Activated B cell treated with CpG ODN at 0.5 μM for 24 hours (primary cell): Measurements from ENCODE around the gene PIK3R2. TPM values are rescaled to one million over a fixed set of nuclear protein-coding genes. Genes with fewer than 3 reads are reported as not detected.
A peak's percentile ranks its signal among the peaks of the same experiment; 100 is the strongest.

ENCODE experiments used
- ATAC-seq: fragments of 200-7000 bp; cut with Tn5 transposase; one replicate; pipeline ENCODE4 v1.10.0; 2021; ENCODE audit warnings: low read depth, mild to moderate bottlenecking, moderate library complexity
- CTCF ChIA-PET: fragments of 350-600 bp; sonication (Branson Sonifier 250); formaldehyde crosslinking; loops from one replicate; lab custom pipeline; 2021; ENCODE audit warnings: antibody characterized with exemption; lab: Charles Lee
- POLR2A ChIA-PET: fragments of 350-600 bp; sonication (Branson Sonifier 250); formaldehyde crosslinking; loops from one replicate; lab custom pipeline; 2021; ENCODE audit warnings: antibody characterized with exemption; lab: Charles Lee
- DNase-seq: peaks from one replicate; pipeline ENCODE4 v3.0.0; 2022
- H3K27ac Mint-ChIP-seq: one replicate; pipeline ENCODE4 v1.8.0; 2020; ENCODE audit warnings: mixed read lengths
- H3K27me3 Mint-ChIP-seq: one replicate; pipeline ENCODE4 v1.8.0; 2021; ENCODE audit warnings: mixed read lengths
- H3K36me3 Mint-ChIP-seq: one replicate; pipeline ENCODE4 v1.8.0; 2021; ENCODE audit warnings: low read depth, mixed read lengths
- H3K4me1 Mint-ChIP-seq: one replicate; pipeline ENCODE4 v1.8.0; 2021; ENCODE audit warnings: mixed read lengths
- H3K4me3 Mint-ChIP-seq: one replicate; pipeline ENCODE4 v1.8.0; 2020; ENCODE audit warnings: mild to moderate bottlenecking, mixed read lengths
- H3K9me3 Mint-ChIP-seq: one replicate; pipeline ENCODE4 v1.8.0; 2020; ENCODE audit warnings: mixed read lengths
- intact Hi-C: fragments of 100-400 bp; cut with micrococcal nuclease; formaldehyde crosslinking; loops from one replicate; pipeline ENCODE4 v1.15.1; 2024
- total RNA-seq: library from RNA; stranded (reverse); gene quantifications from 2 replicates; pipeline ENCODE4 v1.2.3, GENCODE V29; 2022
- TF ChIP-seq, protein P1 (sequence below): fragments of 200-600 bp; IDR thresholded peaks from one replicate; pipeline ENCODE4 v1.8.0; 2022; ENCODE audit warnings: antibody characterized with exemption, mild to moderate bottlenecking

The PIK3R2 gene
- total RNA-seq, 1 donor from 2014 or later = 12.7 TPM

DNA sequence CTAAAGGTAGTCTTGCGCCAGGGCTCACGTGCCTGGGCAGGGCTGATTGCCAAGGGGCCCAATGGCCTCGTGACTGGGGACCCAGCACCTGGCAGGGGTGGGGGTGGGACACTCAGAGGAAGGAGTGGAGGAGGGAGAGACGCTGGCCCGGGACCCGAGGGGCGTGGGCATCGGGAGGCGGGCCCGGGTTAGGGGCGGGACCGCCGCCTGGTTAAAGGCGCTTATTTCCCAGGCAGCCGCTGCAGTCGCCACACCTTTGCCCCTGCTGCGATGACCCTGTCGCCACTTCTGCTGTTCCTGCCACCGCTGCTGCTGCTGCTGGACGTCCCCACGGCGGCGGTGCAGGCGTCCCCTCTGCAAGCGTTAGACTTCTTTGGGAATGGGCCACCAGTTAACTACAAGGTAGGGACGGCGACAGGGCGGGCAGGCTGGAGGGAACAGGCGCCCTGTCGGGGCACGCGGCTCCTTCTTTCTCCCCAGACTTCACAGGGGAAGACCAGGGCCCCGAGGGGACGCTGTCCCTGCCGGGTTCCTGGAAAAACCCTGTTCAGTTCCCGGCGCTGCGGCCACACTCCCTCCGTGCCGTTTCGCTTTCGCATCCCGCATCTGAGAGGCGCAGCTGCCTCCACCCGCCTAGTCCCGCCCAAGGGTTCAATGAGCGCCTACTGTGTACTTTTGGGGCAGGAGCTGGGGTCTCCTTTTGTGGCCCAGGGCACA, 20.8 kb downstream of the PIK3R2 start, which contains the start of gene IFI30:
Gene IFI30 (plus strand): TSS at position 242 of the 717 bp plus-strand sequence. CDS start 29 bp downstream, at position 271.
- POLR2A ChIA-PET = interaction anchor here (0.5 to 11.9 kb wide), 14 partner anchors 12 to 583 kb away, joined by 3 to 437 read pairs (median 4); partner anchors contain the start of genes JUND, MPV17L2, PIK3R2 and RAB3A
- H3K9me3 Mint-ChIP-seq = no peaks in the 10 kb centered on the region
- H3K4me1 Mint-ChIP-seq = peaks cover 90% of the 10 kb centered on the region
- H3K27me3 Mint-ChIP-seq = no peaks in the 10 kb centered on the region
- intact Hi-C loops = loop anchor here (1.0 to 10.0 kb wide), 9 partner anchors 8 to 649 kb away; partner anchors contain the start of genes ELL, JUND, MAST3 and PIK3R2
- CTCF ChIA-PET = interaction anchor here (1.0 to 2.7 kb wide), 3 partner anchors 10 to 79 kb away, joined by 3 to 14 read pairs (median 5); no protein-coding TSS in a partner anchor
- TF ChIP-seq, protein P1, sequence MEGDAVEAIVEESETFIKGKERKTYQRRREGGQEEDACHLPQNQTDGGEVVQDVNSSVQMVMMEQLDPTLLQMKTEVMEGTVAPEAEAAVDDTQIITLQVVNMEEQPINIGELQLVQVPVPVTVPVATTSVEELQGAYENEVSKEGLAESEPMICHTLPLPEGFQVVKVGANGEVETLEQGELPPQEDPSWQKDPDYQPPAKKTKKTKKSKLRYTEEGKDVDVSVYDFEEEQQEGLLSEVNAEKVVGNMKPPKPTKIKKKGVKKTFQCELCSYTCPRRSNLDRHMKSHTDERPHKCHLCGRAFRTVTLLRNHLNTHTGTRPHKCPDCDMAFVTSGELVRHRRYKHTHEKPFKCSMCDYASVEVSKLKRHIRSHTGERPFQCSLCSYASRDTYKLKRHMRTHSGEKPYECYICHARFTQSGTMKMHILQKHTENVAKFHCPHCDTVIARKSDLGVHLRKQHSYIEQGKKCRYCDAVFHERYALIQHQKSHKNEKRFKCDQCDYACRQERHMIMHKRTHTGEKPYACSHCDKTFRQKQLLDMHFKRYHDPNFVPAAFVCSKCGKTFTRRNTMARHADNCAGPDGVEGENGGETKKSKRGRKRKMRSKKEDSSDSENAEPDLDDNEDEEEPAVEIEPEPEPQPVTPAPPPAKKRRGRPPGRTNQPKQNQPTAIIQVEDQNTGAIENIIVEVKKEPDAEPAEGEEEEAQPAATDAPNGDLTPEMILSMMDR = no peak
- peak within 1 kb of the TSS; percentile 94 for H3K4me3 Mint-ChIP-seq
- H3K27ac Mint-ChIP-seq = peak within 1 kb of the TSS; percentile 92
- peak; percentile 62 for ATAC-seq
- H3K36me3 Mint-ChIP-seq = peaks cover 45% of the 10 kb centered on the region
- DNase-seq = peak; percentile 85

DNA sequence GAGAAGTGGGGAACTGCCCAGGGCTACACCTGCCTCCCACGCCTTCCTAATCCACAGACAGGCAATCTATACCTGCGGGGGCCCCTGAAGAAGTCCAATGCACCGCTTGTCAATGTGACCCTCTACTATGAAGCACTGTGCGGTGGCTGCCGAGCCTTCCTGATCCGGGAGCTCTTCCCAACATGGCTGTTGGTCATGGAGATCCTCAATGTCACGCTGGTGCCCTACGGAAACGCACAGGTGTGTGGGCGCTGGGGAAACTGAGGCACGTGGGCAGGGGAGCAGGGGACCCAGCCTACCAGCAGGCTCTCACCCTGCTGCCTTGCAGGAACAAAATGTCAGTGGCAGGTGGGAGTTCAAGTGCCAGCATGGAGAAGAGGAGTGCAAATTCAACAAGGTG, 22.0 kb downstream of the PIK3R2 start:
- TF ChIP-seq, protein P1 = no peak
- Mint-ChIP-seq H3K27ac (peak overlapping the region; percentile 92), H3K36me3 (peaks cover 53% of the 10 kb centered on the region), H3K4me1 (peaks cover 90% of the 10 kb centered on the region), H3K27me3 (no peaks in the 10 kb centered on the region), H3K9me3 (no peaks in the 10 kb centered on the region), H3K4me3 (peak overlapping the region; percentile 94)
- DNase-seq = no peak
- intact Hi-C loops = loop anchor here (5.0 to 10.0 kb wide), 4 partner anchors 78 to 650 kb away; partner anchors contain the start of genes ELL and MAST3
- ChIA-PET CTCF (interaction anchor here (1.4 to 2.7 kb wide), 2 partner anchors 17 to 77 kb away, joined by 5 to 14 read pairs; no protein-coding TSS in a partner anchor), POLR2A (interaction anchor here (0.6 to 11.9 kb wide), 5 partner anchors 11 to 66 kb away, joined by 3 to 437 read pairs (median 4); partner anchors contain the start of genes MPV17L2, PIK3R2 and RAB3A)
- no peak for ATAC-seq

DNA sequence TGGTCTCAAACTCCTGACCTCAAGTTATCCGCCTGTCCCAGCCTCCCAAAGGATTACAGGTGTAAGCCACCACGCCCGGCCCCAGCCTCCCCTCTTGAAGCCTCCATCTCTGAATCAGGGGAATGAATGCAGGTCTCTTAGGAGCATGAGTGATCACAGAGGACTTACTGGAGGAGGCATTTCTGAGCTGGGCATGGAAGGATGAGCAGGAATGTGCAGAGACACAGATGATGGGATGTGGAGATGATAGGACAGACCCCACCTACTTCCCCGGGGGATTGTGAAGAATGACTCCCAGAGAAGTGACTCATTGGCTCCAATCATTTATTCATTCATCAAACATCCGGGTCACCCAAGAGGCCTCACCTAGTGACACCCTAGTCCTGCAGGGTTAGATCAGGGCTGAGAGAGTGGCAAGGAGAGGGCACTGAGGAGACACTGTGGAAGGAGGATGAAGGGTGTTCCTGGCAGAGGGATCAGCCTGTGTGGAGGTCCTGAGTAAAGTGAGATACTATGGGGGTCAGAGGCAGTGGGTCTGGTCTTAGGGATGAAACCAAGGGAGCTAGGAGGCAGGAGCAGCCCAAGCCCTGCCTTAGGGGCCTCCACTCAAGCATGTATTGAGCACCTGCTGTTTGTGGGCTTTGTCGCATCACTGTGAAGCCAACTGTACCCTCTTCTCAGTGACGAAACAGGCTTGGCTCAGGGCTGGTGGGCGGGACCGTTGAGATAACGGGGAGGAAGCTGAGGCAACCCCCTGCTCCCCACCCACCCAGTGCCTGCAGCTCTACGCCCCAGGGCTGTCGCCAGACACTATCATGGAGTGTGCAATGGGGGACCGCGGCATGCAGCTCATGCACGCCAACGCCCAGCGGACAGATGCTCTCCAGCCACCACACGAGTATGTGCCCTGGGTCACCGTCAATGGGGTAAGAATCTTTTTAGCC, 23.7 kb downstream of the PIK3R2 start:
- TF ChIP-seq, protein P1 = no peak
- CTCF ChIA-PET = interaction anchor here (1.3 to 2.7 kb wide), 3 partner anchors 9 to 16 kb away, joined by 6 to 14 read pairs (median 6); partner anchors contain the start of gene MPV17L2
- H3K27me3 Mint-ChIP-seq = no peaks in the 10 kb centered on the region
- peaks cover 53% of the 10 kb centered on the region for H3K36me3 Mint-ChIP-seq
- DNase-seq = no peak
- H3K4me1 Mint-ChIP-seq = peaks cover 87% of the 10 kb centered on the region
- H3K4me3 Mint-ChIP-seq = peak overlapping the region; percentile 94
- no peaks in the 10 kb centered on the region for H3K9me3 Mint-ChIP-seq
- ATAC-seq = no peak
- POLR2A ChIA-PET = interaction anchor here (0.7 to 19.0 kb wide), 5 partner anchors 4 to 1593 kb away, joined by 4 to 437 read pairs (median 9); partner anchors contain the start of genes IFI30, JUND, MPV17L2 and PIK3R2
- peak overlapping the region; percentile 69 for H3K27ac Mint-ChIP-seq
- intact Hi-C loops = loop anchor here (10.0 kb wide), 1 partner anchor 652 kb away; a partner anchor contains a TSS

DNA sequence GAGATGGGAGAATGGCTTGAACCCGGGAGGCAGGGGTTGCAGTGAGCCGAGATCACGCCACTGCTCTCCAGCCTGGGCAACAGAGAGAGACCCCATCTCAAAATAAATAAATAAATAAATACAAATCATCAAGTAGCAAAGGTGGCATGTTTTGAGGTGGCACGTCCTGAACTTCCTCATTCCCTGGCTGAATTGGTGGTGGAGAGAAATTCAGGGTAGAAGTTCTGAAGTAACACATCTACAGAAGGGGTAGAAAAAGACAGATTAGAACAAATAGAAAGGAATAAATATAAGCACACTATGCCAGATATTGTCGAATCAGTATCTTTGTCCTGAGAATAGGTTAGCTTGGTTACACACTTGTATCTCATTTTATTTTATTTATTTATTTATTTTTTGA, 27.0 kb downstream of the PIK3R2 start:
- TF ChIP-seq, protein P1 = no peak
- Mint-ChIP-seq H3K9me3 (no peaks in the 10 kb centered on the region), H3K4me3 (peak overlapping the region; percentile 53), H3K27ac (peak overlapping the region; percentile 79), H3K36me3 (peaks cover 41% of the 10 kb centered on the region), H3K27me3 (no peaks in the 10 kb centered on the region), H3K4me1 (peaks cover 66% of the 10 kb centered on the region)
- ChIA-PET CTCF (interaction anchor here (0.6 to 2.7 kb wide), 3 partner anchors 11 to 100 kb away, joined by 3 to 23 read pairs (median 4); no protein-coding TSS in a partner anchor), POLR2A (interaction anchor here (0.6 to 19.0 kb wide), 12 partner anchors 7 to 379 kb away, joined by 3 to 437 read pairs (median 5); partner anchors contain the start of genes IFI30, JUND, MPV17L2 and RAB3A)
- ATAC-seq (peak; percentile 23), DNase-seq (no peak)
- intact Hi-C loops = loop anchor here (10.0 kb wide), 1 partner anchor 655 kb away; a partner anchor contains a TSS
